HepG2 (cell line): Measurements from ENCODE around the gene TBXAS1. TPM values are rescaled to one million over a fixed set of nuclear protein-coding genes. Genes with fewer than 3 reads are reported as not detected.

Experiments used
- ATAC-seq: fragments of 200-7000 bp; cut with Tn5 transposase; 3 replicates; pipeline ENCODE4 v1.9.1; 2020; ENCODE audit warnings: mild to moderate bottlenecking, moderate library complexity
- BruUV-seq: library from RNA; stranded (reverse); fragments of 400-500 nt; replicated peaks from 2 replicates; lab custom pipeline; 2021; lab: Mats Ljungman, UMichigan
- CTCF ChIA-PET: fragments of 300-600 bp; formaldehyde crosslinking; extraction: SDS; loops from one replicate; lab custom pipeline; 2021; ENCODE audit warnings: low total read pairs, inconsistent platforms, low intra/inter-chr PET ratio; lab: Yijun Ruan, JAX
- POLR2A ChIA-PET: fragments of 350-600 bp; sonication (Branson Sonifier 250); formaldehyde crosslinking; loops from one replicate; lab custom pipeline; 2020; ENCODE audit warnings: antibody characterized with exemption, inconsistent platforms; lab: Yijun Ruan, JAX
- DNase-seq: peaks from one replicate; pipeline ENCODE4 v3.0.0-alpha.2; 2015; ENCODE audit warnings: low spot score
- FAIRE-seq: peaks from 3 replicates; lab custom pipeline; 2011; peaks lifted over from hg19 to GRCh38; lab: Jason Lieb, UNC
- H2AFZ ChIP-seq: one replicate; pipeline ENCODE4 v1.6.1; 2011; ENCODE audit warnings: low read length, inconsistent platforms
- H3K27ac ChIP-seq: fragments of 300-600 bp; 3 replicates; pipeline ENCODE4 v1.8.0; 2011; ENCODE audit warnings: mixed run types, mild to moderate bottlenecking, mixed read lengths, low read length, inconsistent platforms; ENCODE audit not compliant: insufficient read depth; ENCODE audit errors: extremely low read length
- H3K27me3 ChIP-seq, 2 experiments: fragments of 200-600 bp in 1 of 2; 2 replicates in 1 of 2; 3 replicates in 1 of 2; pipeline versions ENCODE4 v1.6.0 to v1.8.0; 2011; ENCODE audit warnings: low read length in 2 of 2, mild to moderate bottlenecking in 2 of 2, moderate library complexity in 2 of 2, inconsistent platforms in 1 of 2; ENCODE audit not compliant: insufficient read depth in 2 of 2, control insufficient read depth in 1 of 2
- H3K36me3 ChIP-seq, 2 experiments: fragments of 200-600 bp in 1 of 2; replicated peaks in 1 of 2; 2 replicates in 1 of 2; 3 replicates in 1 of 2; pipeline versions ENCODE4 v1.5.1 to v1.8.0; 2011; ENCODE audit warnings: low read length in 2 of 2, inconsistent platforms in 1 of 2; ENCODE audit not compliant: insufficient read depth in 2 of 2, control insufficient read depth in 1 of 2
- H3K4me1 ChIP-seq: 2 replicates; pipeline ENCODE4 v1.5.1; 2012; ENCODE audit warnings: low read length, inconsistent platforms; ENCODE audit not compliant: insufficient read depth
- H3K4me2 ChIP-seq: 2 replicates; pipeline ENCODE4 v1.6.0; 2011; ENCODE audit warnings: low read depth, low read length, inconsistent platforms
- H3K4me3 ChIP-seq, 3 experiments: fragments of 200-600 bp in 1 of 3; sonication (generic), shearing (Covaris generic) in 1 of 3; replicated peaks in 1 of 3; 2 replicates each; pipeline ENCODE4 v1.5.1; 2011 to 2016; ENCODE audit warnings: low read length in 3 of 3, inconsistent platforms in 2 of 3, low read depth in 2 of 3, mild to moderate bottlenecking in 2 of 3, control low read depth in 1 of 3, mixed read lengths in 1 of 3; ENCODE audit not compliant: insufficient read depth in 1 of 3
- H3K79me2 ChIP-seq: one replicate; pipeline ENCODE4 v1.6.1; 2011; ENCODE audit warnings: low read length, inconsistent platforms; ENCODE audit not compliant: insufficient read depth
- H3K9ac ChIP-seq: 2 replicates; pipeline ENCODE4 v1.6.0; 2011; ENCODE audit warnings: mild to moderate bottlenecking, low read depth, low read length, inconsistent platforms; ENCODE audit not compliant: insufficient read depth
- H3K9me3 ChIP-seq: 2 replicates; pipeline ENCODE4 v1.5.1; 2012; ENCODE audit warnings: mild to moderate bottlenecking, low read length
- H4K20me1 ChIP-seq: 2 replicates; pipeline ENCODE4 v1.6.0; 2011; ENCODE audit warnings: inconsistent platforms, mild to moderate bottlenecking, low read length, moderate library complexity; ENCODE audit not compliant: insufficient read depth
- CENPT ChIP-seq: sonication (generic); formaldehyde crosslinking; IDR thresholded peaks from 2 replicates; pipeline ENCODE4 v1.8.0; 2022; ENCODE audit warnings: low read depth, mild to moderate bottlenecking, moderate library complexity, missing genetic modification reagents
- ELF1 ChIP-seq: sonication (generic); formaldehyde crosslinking; IDR thresholded peaks from 2 replicates; pipeline ENCODE4 v1.4.0; 2020; ENCODE audit warnings: missing genetic modification reagents
- HNRNPLL ChIP-seq: fragments of 200-400 bp; formaldehyde crosslinking; IDR thresholded peaks from 2 replicates; pipeline ENCODE4 v1.6.1; 2017; ENCODE audit warnings: mild to moderate bottlenecking, low read depth, low read length; ENCODE audit not compliant: poor library complexity, severe bottlenecking
- PCBP1 ChIP-seq: fragments of 200-400 bp; formaldehyde crosslinking; IDR thresholded peaks from 2 replicates; pipeline ENCODE4 v1.6.1; 2017; ENCODE audit warnings: mild to moderate bottlenecking, low read depth, low read length, borderline replicate concordance
- REPIN1 ChIP-seq: sonication (generic); formaldehyde crosslinking; IDR thresholded peaks from 2 replicates; pipeline ENCODE4 v1.8.0; 2022; ENCODE audit warnings: missing genetic modification reagents, low read depth, mild to moderate bottlenecking, borderline replicate concordance
- SMARCE1 ChIP-seq: fragments of 450-650 bp; IDR thresholded peaks from 2 replicates; pipeline ENCODE4 v1.6.1; 2017; ENCODE audit warnings: borderline replicate concordance
- TAF1 ChIP-seq: sonication (generic); formaldehyde crosslinking; IDR thresholded peaks from 2 replicates; pipeline ENCODE4 v1.4.0; 2020; ENCODE audit warnings: missing genetic modification reagents
- TRIM24 ChIP-seq: sonication (generic); formaldehyde crosslinking; IDR thresholded peaks from 2 replicates; pipeline ENCODE4 v1.8.0; 2022; ENCODE audit warnings: mild to moderate bottlenecking, missing genetic modification reagents
- XRCC5 ChIP-seq: fragments of 200-400 bp; formaldehyde crosslinking; optimal IDR thresholded peaks from 2 replicates; pipeline ENCODE3; 2017; ENCODE audit warnings: mild to moderate bottlenecking, low read length
- ZBTB10 ChIP-seq: sonication (generic); formaldehyde crosslinking; IDR thresholded peaks from 2 replicates; pipeline ENCODE4 v1.4.0; 2020; ENCODE audit warnings: missing genetic modification reagents, borderline replicate concordance
- ZFP62 ChIP-seq: sonication (generic); formaldehyde crosslinking; IDR thresholded peaks from 2 replicates; pipeline ENCODE4 v1.4.0; 2020; ENCODE audit warnings: missing genetic modification reagents
- ZIK1 ChIP-seq: sonication (generic); formaldehyde crosslinking; IDR thresholded peaks from 2 replicates; pipeline ENCODE4 v1.5.0; 2020; ENCODE audit warnings: mild to moderate bottlenecking, low read depth, missing genetic modification reagents, borderline replicate concordance
- ZNF331 ChIP-seq: sonication (generic); formaldehyde crosslinking; IDR thresholded peaks from 2 replicates; pipeline ENCODE4 v1.4.0; 2020; ENCODE audit warnings: missing genetic modification reagents
- ZNF501 ChIP-seq: sonication (generic); formaldehyde crosslinking; IDR thresholded peaks from 2 replicates; pipeline ENCODE4 v1.5.1; 2020; ENCODE audit warnings: mild to moderate bottlenecking, moderate library complexity, missing genetic modification reagents
- ZSCAN9 ChIP-seq: IDR thresholded peaks from 2 replicates; pipeline ENCODE4 v1.6.1; 2016; ENCODE audit warnings: borderline replicate concordance
- WGBS: methylation state at CpG from one replicate; pipeline ENCODE4 v1.1.6; 2017; ENCODE audit warnings: low lambda C conversion rate; 5-methylcytosine and 5-hydroxymethylcytosine counted together
- in situ Hi-C: cut with HindIII; loops from 2 replicates; pipeline ENCODE4 v1.10.0; 2017; ENCODE audit warnings: low pct_unique_long_range_greater_than_20kb; ENCODE audit not compliant: extremely low pct_ligation_motif_present
- intact Hi-C: fragments of 100-400 bp; cut with micrococcal nuclease; formaldehyde crosslinking; loops from one replicate; pipeline ENCODE4 v1.10.0; 2022; ENCODE audit not compliant: unreplicated experiment
- polyA plus RNA-seq, 8 experiments: library from polyadenylated mRNA; depleted of rRNA in 3 of 8; stranded (reverse) in 7 of 8; unstranded in 1 of 8; fragments of >200 nt; fragmentation: Illumina TruSeq in 4 of 8; extraction: Trizol in 4 of 8; gene quantifications; 2 replicates each; pipeline versions ENCODE4 v1.2.1 to v1.2.3, GENCODE V29; 2011 to 2016; ENCODE audit warnings: low read depth in 4 of 8, missing spikeins in 1 of 8, mixed read lengths in 1 of 8; ENCODE audit not compliant: insufficient read depth in 1 of 8
- total RNA-seq, 5 experiments: library from RNA; depleted of rRNA; stranded (reverse); fragments of >200 nt; fragmentation: Illumina TruSeq; extraction: Trizol; gene quantifications; 2 replicates each; pipeline ENCODE4 v1.2.3, GENCODE V29; 2016; ENCODE audit warnings: low read depth in 1 of 5
- TF ChIP-seq, protein P1 (sequence below): IDR thresholded peaks from 2 replicates; pipeline ENCODE4 v1.4.0; 2020; ENCODE audit warnings: mild to moderate bottlenecking, missing genetic modification reagents
- TF ChIP-seq, protein P2 (sequence below): sonication (generic); formaldehyde crosslinking; IDR thresholded peaks from 2 replicates; pipeline ENCODE4 v1.4.0; 2020; ENCODE audit warnings: mild to moderate bottlenecking, missing genetic modification reagents
- TF ChIP-seq, protein P3 (sequence below): IDR thresholded peaks from 2 replicates; pipeline ENCODE4 v1.6.1; 2016

TBXAS1 gene
- total and polyA plus RNA-seq, 2 of the 13 experiments (the other 11 are each of a cell fraction or from before 2014, with no cell fraction given), result 4.0 to 4.9 TPM

GRCh38 chr7:139883814-139884213, 54.8 kb downstream of the TBXAS1 start:
- no peak overlapping the region for H3K27ac ChIP-seq
- POLR2A ChIA-PET, result no interaction called here
- BruUV-seq, result no TSS peak
- ATAC-seq, result no peak
- CTCF ChIA-PET, result no interaction called here
- DNase-seq, result no peak
- no peaks in the 10 kb centered on the region for H3K79me2 ChIP-seq
- H2AFZ ChIP-seq, result no peak overlapping the region
- H3K4me3 ChIP-seq, result no peak overlapping the region
- FAIRE-seq, result no peak
- H3K27me3 ChIP-seq, result no peaks in the 10 kb centered on the region
- WGBS, result 93% methylated on average over 3 of the region's 3 CpGs
- in situ Hi-C loops (no loop called here), intact Hi-C loops (no loop called here)
- H3K4me1 ChIP-seq, result 0 out of 2 replicates have a peak, but pooled peaks cover 4% of the 10 kb centered on the region
- no peaks in the 10 kb centered on the region for H3K9me3 ChIP-seq
- no peaks in the 10 kb centered on the region for H4K20me1 ChIP-seq
- no peak overlapping the region for H3K4me2 ChIP-seq
- H3K36me3 ChIP-seq, result no peaks in the 10 kb centered on the region
- H3K9ac ChIP-seq, result no peak overlapping the region
- TF ChIP-seq CENPT (CRISPR knock-in tag), result no peak
- no peak for TF ChIP-seq ZNF331 (CRISPR knock-in tag)
- TF ChIP-seq ZIK1, result no peak
- TF ChIP-seq SMARCE1, result no peak
- TF ChIP-seq ZSCAN9 (CRISPR knock-in tag), result no peak
- no peak for TF ChIP-seq PCBP1
- TF ChIP-seq TAF1 (CRISPR knock-in tag), result no peak
- TF ChIP-seq TRIM24 (CRISPR knock-in tag), result no peak
- TF ChIP-seq ELF1 (CRISPR knock-in tag), result no peak
- no peak for TF ChIP-seq ZNF501 (CRISPR knock-in tag)
- TF ChIP-seq ZFP62 (CRISPR knock-in tag), result no peak
- TF ChIP-seq REPIN1 (CRISPR knock-in tag), result no peak
- TF ChIP-seq, protein P1, sequence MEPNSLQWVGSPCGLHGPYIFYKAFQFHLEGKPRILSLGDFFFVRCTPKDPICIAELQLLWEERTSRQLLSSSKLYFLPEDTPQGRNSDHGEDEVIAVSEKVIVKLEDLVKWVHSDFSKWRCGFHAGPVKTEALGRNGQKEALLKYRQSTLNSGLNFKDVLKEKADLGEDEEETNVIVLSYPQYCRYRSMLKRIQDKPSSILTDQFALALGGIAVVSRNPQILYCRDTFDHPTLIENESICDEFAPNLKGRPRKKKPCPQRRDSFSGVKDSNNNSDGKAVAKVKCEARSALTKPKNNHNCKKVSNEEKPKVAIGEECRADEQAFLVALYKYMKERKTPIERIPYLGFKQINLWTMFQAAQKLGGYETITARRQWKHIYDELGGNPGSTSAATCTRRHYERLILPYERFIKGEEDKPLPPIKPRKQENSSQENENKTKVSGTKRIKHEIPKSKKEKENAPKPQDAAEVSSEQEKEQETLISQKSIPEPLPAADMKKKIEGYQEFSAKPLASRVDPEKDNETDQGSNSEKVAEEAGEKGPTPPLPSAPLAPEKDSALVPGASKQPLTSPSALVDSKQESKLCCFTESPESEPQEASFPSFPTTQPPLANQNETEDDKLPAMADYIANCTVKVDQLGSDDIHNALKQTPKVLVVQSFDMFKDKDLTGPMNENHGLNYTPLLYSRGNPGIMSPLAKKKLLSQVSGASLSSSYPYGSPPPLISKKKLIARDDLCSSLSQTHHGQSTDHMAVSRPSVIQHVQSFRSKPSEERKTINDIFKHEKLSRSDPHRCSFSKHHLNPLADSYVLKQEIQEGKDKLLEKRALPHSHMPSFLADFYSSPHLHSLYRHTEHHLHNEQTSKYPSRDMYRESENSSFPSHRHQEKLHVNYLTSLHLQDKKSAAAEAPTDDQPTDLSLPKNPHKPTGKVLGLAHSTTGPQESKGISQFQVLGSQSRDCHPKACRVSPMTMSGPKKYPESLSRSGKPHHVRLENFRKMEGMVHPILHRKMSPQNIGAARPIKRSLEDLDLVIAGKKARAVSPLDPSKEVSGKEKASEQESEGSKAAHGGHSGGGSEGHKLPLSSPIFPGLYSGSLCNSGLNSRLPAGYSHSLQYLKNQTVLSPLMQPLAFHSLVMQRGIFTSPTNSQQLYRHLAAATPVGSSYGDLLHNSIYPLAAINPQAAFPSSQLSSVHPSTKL, result no peak
- TF ChIP-seq XRCC5, result no peak
- TF ChIP-seq, protein P2, sequence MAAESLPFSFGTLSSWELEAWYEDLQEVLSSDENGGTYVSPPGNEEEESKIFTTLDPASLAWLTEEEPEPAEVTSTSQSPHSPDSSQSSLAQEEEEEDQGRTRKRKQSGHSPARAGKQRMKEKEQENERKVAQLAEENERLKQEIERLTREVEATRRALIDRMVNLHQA (CRISPR knock-in tag), result no peak
- TF ChIP-seq ZBTB10 (CRISPR knock-in tag), result no peak
- no peak for TF ChIP-seq HNRNPLL
- TF ChIP-seq, protein P3, sequence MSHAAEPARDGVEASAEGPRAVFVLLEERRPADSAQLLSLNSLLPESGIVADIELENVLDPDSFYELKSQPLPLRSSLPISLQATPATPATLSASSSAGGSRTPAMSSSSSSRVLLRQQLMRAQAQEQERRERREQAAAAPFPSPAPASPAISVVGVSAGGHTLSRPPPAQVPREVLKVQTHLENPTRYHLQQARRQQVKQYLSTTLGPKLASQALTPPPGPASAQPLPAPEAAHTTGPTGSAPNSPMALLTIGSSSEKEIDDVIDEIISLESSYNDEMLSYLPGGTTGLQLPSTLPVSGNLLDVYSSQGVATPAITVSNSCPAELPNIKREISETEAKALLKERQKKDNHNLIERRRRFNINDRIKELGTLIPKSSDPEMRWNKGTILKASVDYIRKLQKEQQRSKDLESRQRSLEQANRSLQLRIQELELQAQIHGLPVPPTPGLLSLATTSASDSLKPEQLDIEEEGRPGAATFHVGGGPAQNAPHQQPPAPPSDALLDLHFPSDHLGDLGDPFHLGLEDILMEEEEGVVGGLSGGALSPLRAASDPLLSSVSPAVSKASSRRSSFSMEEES (CRISPR knock-in tag), result no peak
